Activated CD4-positive, alpha-beta T cell treated with anti-CD3 and anti-CD28 coated beads, Interleukin-2, amount 10 ng/mL, durations not matched to agents 7 days and 5 days (primary cell): Measurements from ENCODE around the gene DPH2. TPM values are rescaled to one million over a fixed set of nuclear protein-coding genes. Genes with fewer than 3 reads are reported as not detected.
A peak's percentile ranks its signal among the peaks of the same experiment; 100 is the strongest.

Source experiments
- CTCF ChIA-PET: fragments of 350-600 bp; sonication (Branson Sonifier 250); formaldehyde crosslinking; loops from one replicate; lab custom pipeline; 2021; ENCODE audit warnings: antibody characterized with exemption; lab: Charles Lee
- POLR2A ChIA-PET: fragments of 350-600 bp; sonication (Branson Sonifier 250); formaldehyde crosslinking; loops from one replicate; lab custom pipeline; 2021; ENCODE audit warnings: antibody characterized with exemption; lab: Charles Lee
- DNase-seq: peaks from one replicate; pipeline ENCODE4 v3.0.0-alpha.2; 2020
- H3K27ac Mint-ChIP-seq: one replicate; pipeline ENCODE4 v1.8.0; 2021; ENCODE audit warnings: mild to moderate bottlenecking, moderate library complexity, mixed read lengths
- H3K27me3 Mint-ChIP-seq: one replicate; pipeline ENCODE4 v1.8.0; 2021; ENCODE audit warnings: mixed read lengths
- H3K36me3 Mint-ChIP-seq: one replicate; pipeline ENCODE4 v1.8.0; 2021; ENCODE audit warnings: low read depth, mixed read lengths
- H3K4me1 Mint-ChIP-seq: one replicate; pipeline ENCODE4 v1.8.0; 2021; ENCODE audit warnings: mixed read lengths
- H3K4me3 Mint-ChIP-seq: one replicate; pipeline ENCODE4 v1.8.0; 2021; ENCODE audit warnings: mild to moderate bottlenecking, moderate library complexity, mixed read lengths
- H3K9me3 Mint-ChIP-seq: one replicate; pipeline ENCODE4 v1.8.0; 2021; ENCODE audit warnings: mixed read lengths
- total RNA-seq, 2 experiments: library from RNA; stranded (reverse); gene quantifications; one replicate each; pipeline ENCODE4 v1.2.3, GENCODE V29; 2021

DPH2 gene
- 10 to 100 TPM; 28.0 to 30.0 TPM for total RNA-seq

- H3K9me3 Mint-ChIP-seq, result no peaks in the 10 kb centered on the region
- H3K4me1 Mint-ChIP-seq, result peaks cover 34% of the 10 kb centered on the region
- H3K27ac Mint-ChIP-seq, result peak within 1 kb of the TSS; percentile 92
- H3K36me3 Mint-ChIP-seq, result peaks cover 20% of the 10 kb centered on the region
- peak; percentile 98 for DNase-seq
- H3K27me3 Mint-ChIP-seq, result no peaks in the 10 kb centered on the region
- ChIA-PET CTCF (interaction anchor here (0.8 to 2.5 kb wide), 6 partner anchors 11 to 36 kb away, joined by 3 to 11 read pairs (median 5); no protein-coding TSS in a partner anchor), POLR2A (no interaction called here)
- H3K4me3 Mint-ChIP-seq, result peak within 1 kb of the TSS; percentile 93
These were observed at the start of gene DPH2 for GRCh38 chr1:43969746-43970466. Gene DPH2 (plus strand): TSS chr1:43970010. CDS start chr1:43970176, 166 bp downstream.

GRCh38 chr1:43921022-43921421 lies 48.8 kb upstream of the DPH2 start:
- Mint-ChIP-seq H3K9me3 (no peaks in the 10 kb centered on the region), H3K4me1 (peaks cover 15% of the 10 kb centered on the region), H3K27ac (no peak overlapping the region), H3K36me3 (no peaks in the 10 kb centered on the region), H3K4me3 (no peak overlapping the region), H3K27me3 (no peaks in the 10 kb centered on the region)
- no peak for DNase-seq
- CTCF ChIA-PET, result interaction anchor here (1.3 kb wide), 1 partner anchor 13 kb away, joined by 9 read pairs; the partner anchor contains the start of gene ARTN
- POLR2A ChIA-PET, result no interaction called here

- Mint-ChIP-seq H3K4me1 (peaks cover 11% of the 10 kb centered on the region), H3K27me3 (no peaks in the 10 kb centered on the region), H3K27ac (no peak overlapping the region), H3K4me3 (no peak overlapping the region), H3K36me3 (no peaks in the 10 kb centered on the region), H3K9me3 (no peaks in the 10 kb centered on the region)
- CTCF ChIA-PET, result interaction anchor here (1.1 to 2.4 kb wide), 2 partner anchors 10 to 160 kb away, joined by 3 to 15 read pairs; no protein-coding TSS in a partner anchor
- POLR2A ChIA-PET, result interaction anchor here (0.5 kb wide), 1 partner anchor 223 kb away, joined by 3 read pairs; no protein-coding TSS in a partner anchor
- DNase-seq, result no peak
These were observed 45.3 kb upstream of the DPH2 start for GRCh38 chr1:43924516-43924915.

GRCh38 chr1:43925846-43926245 lies 44.0 kb upstream of the DPH2 start:
- POLR2A ChIA-PET, result no interaction called here

GRCh38 chr1:43930168-43930948 lies 39.5 kb upstream of the DPH2 start:
- Mint-ChIP-seq H3K4me3 (no peak overlapping the region), H3K4me1 (peaks cover 14% of the 10 kb centered on the region), H3K36me3 (no peaks in the 10 kb centered on the region), H3K9me3 (no peaks in the 10 kb centered on the region), H3K27me3 (peaks cover 16% of the 10 kb centered on the region), H3K27ac (no peak overlapping the region)
- ChIA-PET CTCF (interaction anchor here (0.8 to 1.4 kb wide), 5 partner anchors 10 to 167 kb away, joined by 3 to 5 read pairs (median 3); no protein-coding TSS in a partner anchor), POLR2A (no interaction called here)
- peak; percentile 31 for DNase-seq

More at GRCh38 chr1:43925846-43926245, 44.0 kb upstream of the DPH2 start:
- Mint-ChIP-seq H3K4me3 (no peak overlapping the region), H3K4me1 (peaks cover 2% of the 10 kb centered on the region), H3K36me3 (no peaks in the 10 kb centered on the region), H3K27ac (no peak overlapping the region), H3K27me3 (no peaks in the 10 kb centered on the region), H3K9me3 (no peaks in the 10 kb centered on the region)
- DNase-seq, result no peak
- CTCF ChIA-PET, result interaction anchor here (2.4 kb wide), 1 partner anchor 9 kb away, joined by 15 read pairs; no protein-coding TSS in a partner anchor

GRCh38 chr1:43930949-43931275 lies 38.9 kb upstream of the DPH2 start:
- H3K4me3 Mint-ChIP-seq, result no peak overlapping the region
- POLR2A ChIA-PET, result no interaction called here
- DNase-seq, result no peak

GRCh38 chr1:43931711-43932660 lies 37.8 kb upstream of the DPH2 start:
- Mint-ChIP-seq H3K27ac (no peak overlapping the region), H3K9me3 (no peaks in the 10 kb centered on the region), H3K36me3 (no peaks in the 10 kb centered on the region), H3K4me1 (peaks cover 17% of the 10 kb centered on the region), H3K4me3 (no peak overlapping the region), H3K27me3 (peaks cover 21% of the 10 kb centered on the region)
- ChIA-PET POLR2A (no interaction called here), CTCF (interaction anchor here (1.1 to 6.7 kb wide), 4 partner anchors 15 to 402 kb away, joined by 3 to 93 read pairs (median 44); partner anchors contain the start of gene IPO13)
- DNase-seq, result no peak

More at GRCh38 chr1:43930949-43931275, 38.9 kb upstream of the DPH2 start:
- Mint-ChIP-seq H3K36me3 (no peaks in the 10 kb centered on the region), H3K4me1 (peaks cover 14% of the 10 kb centered on the region), H3K9me3 (no peaks in the 10 kb centered on the region), H3K27ac (no peak overlapping the region), H3K27me3 (peaks cover 19% of the 10 kb centered on the region)
- CTCF ChIA-PET, result interaction anchor here (0.8 to 1.4 kb wide), 5 partner anchors 9 to 167 kb away, joined by 3 to 5 read pairs (median 3); no protein-coding TSS in a partner anchor

GRCh38 chr1:43932786-43933385 lies 36.9 kb upstream of the DPH2 start:
- ChIA-PET CTCF (interaction anchor here (1.1 to 6.7 kb wide), 6 partner anchors 9 to 403 kb away, joined by 3 to 93 read pairs (median 7); partner anchors contain the start of gene IPO13), POLR2A (interaction anchor here (0.6 kb wide), 2 partner anchors 403 to 519 kb away, joined by 3 read pairs; no protein-coding TSS in a partner anchor)
- no peaks in the 10 kb centered on the region for H3K9me3 Mint-ChIP-seq
- H3K4me1 Mint-ChIP-seq, result peaks cover 17% of the 10 kb centered on the region
- H3K27me3 Mint-ChIP-seq, result peaks cover 21% of the 10 kb centered on the region
- H3K36me3 Mint-ChIP-seq, result no peaks in the 10 kb centered on the region
- no peak overlapping the region for H3K4me3 Mint-ChIP-seq
- H3K27ac Mint-ChIP-seq, result no peak overlapping the region
- no peak for DNase-seq

GRCh38 chr1:43933386-43934100 lies 36.3 kb upstream of the DPH2 start, which contains the start of gene ARTN:
Gene ARTN (plus strand): TSS chr1:43933801. CDS start chr1:43935657, 1,856 bp downstream.
- no peak for DNase-seq
- ChIA-PET CTCF (interaction anchor here (0.6 to 6.7 kb wide), 27 partner anchors 8 to 413 kb away, joined by 3 to 93 read pairs (median 5); partner anchors contain the start of genes DPH2 and IPO13), POLR2A (interaction anchor here (0.6 kb wide), 2 partner anchors 404 to 520 kb away, joined by 3 read pairs; no protein-coding TSS in a partner anchor)
- Mint-ChIP-seq H3K27me3 (peaks cover 21% of the 10 kb centered on the region), H3K36me3 (no peaks in the 10 kb centered on the region), H3K27ac (no peak within 1 kb of the TSS), H3K4me3 (no peak within 1 kb of the TSS), H3K4me1 (peaks cover 17% of the 10 kb centered on the region), H3K9me3 (no peaks in the 10 kb centered on the region)

- H3K27me3 Mint-ChIP-seq, result peaks cover 21% of the 10 kb centered on the region
- ChIA-PET POLR2A (interaction anchor here (0.6 kb wide), 2 partner anchors 11 to 12 kb away, joined by 3 read pairs; no protein-coding TSS in a partner anchor), CTCF (interaction anchor here (0.6 to 6.7 kb wide), 50 partner anchors 9 to 413 kb away, joined by 3 to 93 read pairs (median 4); partner anchors contain the start of genes DPH2, IPO13 and PTPRF)
- no peaks in the 10 kb centered on the region for H3K36me3 Mint-ChIP-seq
- H3K9me3 Mint-ChIP-seq, result no peaks in the 10 kb centered on the region
- peak; percentile 62 for DNase-seq
- H3K27ac Mint-ChIP-seq, result no peak overlapping the region
- no peak overlapping the region for H3K4me3 Mint-ChIP-seq
- peaks cover 17% of the 10 kb centered on the region for H3K4me1 Mint-ChIP-seq
These were observed 35.5 kb upstream of the DPH2 start for GRCh38 chr1:43934101-43934985.
